ENCODE results near the gene PIEZO1.

DNA sequence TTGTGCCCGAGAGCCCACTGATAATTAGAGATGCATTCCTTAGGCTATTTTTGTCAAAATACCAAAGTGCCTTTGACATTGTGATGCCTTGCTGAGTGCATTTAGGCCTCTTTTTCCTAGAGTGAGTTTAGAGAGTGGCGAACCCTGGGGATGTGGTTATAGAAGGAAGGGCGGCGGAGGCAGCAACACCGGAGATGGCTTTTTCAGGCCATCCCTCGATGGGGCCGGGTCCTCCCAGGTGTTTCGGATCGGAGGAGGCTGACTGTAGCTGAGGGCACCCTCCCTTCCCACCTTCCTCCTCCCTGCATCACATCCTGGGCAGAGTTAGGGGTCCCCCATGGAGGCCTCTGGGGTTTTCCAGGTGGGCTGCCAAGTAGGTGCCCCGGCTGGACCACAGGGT is 92.2 kb downstream of the PIEZO1 start:
- TF ChIP-seq, protein P1, sequence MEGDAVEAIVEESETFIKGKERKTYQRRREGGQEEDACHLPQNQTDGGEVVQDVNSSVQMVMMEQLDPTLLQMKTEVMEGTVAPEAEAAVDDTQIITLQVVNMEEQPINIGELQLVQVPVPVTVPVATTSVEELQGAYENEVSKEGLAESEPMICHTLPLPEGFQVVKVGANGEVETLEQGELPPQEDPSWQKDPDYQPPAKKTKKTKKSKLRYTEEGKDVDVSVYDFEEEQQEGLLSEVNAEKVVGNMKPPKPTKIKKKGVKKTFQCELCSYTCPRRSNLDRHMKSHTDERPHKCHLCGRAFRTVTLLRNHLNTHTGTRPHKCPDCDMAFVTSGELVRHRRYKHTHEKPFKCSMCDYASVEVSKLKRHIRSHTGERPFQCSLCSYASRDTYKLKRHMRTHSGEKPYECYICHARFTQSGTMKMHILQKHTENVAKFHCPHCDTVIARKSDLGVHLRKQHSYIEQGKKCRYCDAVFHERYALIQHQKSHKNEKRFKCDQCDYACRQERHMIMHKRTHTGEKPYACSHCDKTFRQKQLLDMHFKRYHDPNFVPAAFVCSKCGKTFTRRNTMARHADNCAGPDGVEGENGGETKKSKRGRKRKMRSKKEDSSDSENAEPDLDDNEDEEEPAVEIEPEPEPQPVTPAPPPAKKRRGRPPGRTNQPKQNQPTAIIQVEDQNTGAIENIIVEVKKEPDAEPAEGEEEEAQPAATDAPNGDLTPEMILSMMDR (conservative IDR thresholded peaks at IDR 0.05): no peak
- TF ChIP-seq EZH2 (IDR thresholded peaks at IDR 0.05; ENCODE audit: low read depth): no peak

Measured in PC-9 (cell line).